Activated naive CD8-positive, alpha-beta T cell treated with anti-CD3 and anti-CD28 coated beads, Interleukin-2, amount 10 ng/mL, durations not matched to agents 7 days and 5 days (primary cell): ENCODE data around the gene CALHM2. TPM values are rescaled to one million over a fixed set of nuclear protein-coding genes. Genes with fewer than 3 reads are reported as not detected.

Experiments
- ATAC-seq: fragments of 150-1000 bp; cut with Tn5 transposase; one replicate; pipeline ENCODE4 v1.10.0; 2021; ENCODE audit warnings: low read depth, moderate library complexity
- POLR2A ChIA-PET: fragments of 350-600 bp; sonication (Branson Sonifier 250); formaldehyde crosslinking; loops from one replicate; lab custom pipeline; 2021; ENCODE audit warnings: antibody characterized with exemption; lab: Charles Lee
- DNase-seq: peaks from one replicate; pipeline ENCODE4 v3.0.0; 2021
- H3K27ac Mint-ChIP-seq: one replicate; pipeline ENCODE4 v1.8.0; 2022; ENCODE audit warnings: mild to moderate bottlenecking, mixed read lengths
- H3K27me3 Mint-ChIP-seq: one replicate; pipeline ENCODE4 v1.8.0; 2022; ENCODE audit warnings: mild to moderate bottlenecking, moderate library complexity, mixed read lengths
- H3K36me3 Mint-ChIP-seq: one replicate; pipeline ENCODE4 v1.8.0; 2021; ENCODE audit warnings: mild to moderate bottlenecking, mixed read lengths
- H3K4me1 Mint-ChIP-seq: one replicate; pipeline ENCODE4 v1.8.0; 2021; ENCODE audit warnings: mixed read lengths
- H3K4me3 Mint-ChIP-seq: one replicate; pipeline ENCODE4 v1.8.0; 2022; ENCODE audit warnings: mild to moderate bottlenecking, moderate library complexity, mixed read lengths
- H3K9me3 Mint-ChIP-seq: one replicate; pipeline ENCODE4 v1.8.0; 2021; ENCODE audit warnings: mixed read lengths
- total RNA-seq, 2 experiments: library from RNA; stranded (reverse); gene quantifications; one replicate each; pipeline ENCODE4 v1.2.3, GENCODE V29; 2021

CALHM2 gene
- total RNA-seq, 2 experiments from 2014 or later, result 117 to 124 TPM

DNA sequence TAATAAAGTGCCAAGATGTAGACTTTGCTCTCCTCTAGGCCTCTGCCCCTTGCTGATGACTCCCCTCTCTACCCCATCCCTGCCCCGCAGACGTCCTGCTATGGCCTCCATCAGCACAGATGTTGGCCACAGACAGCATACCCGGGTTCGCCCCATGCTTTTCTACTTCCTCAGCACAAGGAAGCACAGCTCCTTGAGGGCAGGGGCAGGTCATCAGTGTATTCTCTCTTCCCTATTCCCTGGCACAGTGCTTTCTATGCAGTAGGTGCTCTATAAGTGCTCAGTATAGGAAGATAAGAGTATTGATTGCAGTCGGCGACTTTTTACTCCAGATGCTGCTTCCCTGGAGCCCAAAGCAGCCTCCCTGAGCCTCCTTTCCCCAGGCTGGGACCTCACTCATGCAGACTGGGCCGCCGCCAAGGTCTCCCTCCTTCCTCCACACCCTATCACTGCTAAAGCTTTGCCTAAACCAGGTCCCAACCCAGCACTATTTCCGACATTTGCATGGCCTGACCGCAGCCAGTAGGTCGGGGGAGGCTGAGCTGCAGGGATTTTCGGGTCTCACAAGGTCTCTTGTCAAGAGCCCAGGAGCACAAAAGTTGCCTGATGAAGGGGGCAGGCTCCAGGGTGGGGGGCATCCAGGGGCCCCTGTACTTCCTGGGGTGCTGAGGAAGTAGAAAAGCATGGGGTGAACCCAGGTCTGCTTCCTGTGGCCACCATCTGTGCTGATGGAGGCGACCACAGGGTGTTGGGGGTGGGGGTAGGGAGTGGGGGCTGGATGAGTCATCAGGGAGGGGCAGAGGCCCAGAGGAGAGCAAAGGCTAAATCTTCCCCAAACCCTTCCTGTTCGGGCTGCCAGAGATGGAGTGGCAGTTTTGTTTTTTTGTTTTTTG is 18.8 kb upstream of the CALHM2 start:
- H3K4me1 Mint-ChIP-seq, result peaks cover 63% of the 10 kb centered on the region
- ATAC-seq (peak; percentile 92), DNase-seq (peak; percentile 84)
- peaks cover 14% of the 10 kb centered on the region for H3K36me3 Mint-ChIP-seq
- POLR2A ChIA-PET, result interaction anchor here (0.6 to 7.4 kb wide), 6 partner anchors 11 to 553 kb away, joined by 3 to 89 read pairs (median 9); partner anchors contain the start of genes CALHM1, CALHM2, CNNM2 and TAF5
- peaks cover 3% of the 10 kb centered on the region for H3K9me3 Mint-ChIP-seq
- H3K27ac Mint-ChIP-seq, result peak overlapping the region; percentile 98
- H3K27me3 Mint-ChIP-seq, result no peaks in the 10 kb centered on the region
- peak overlapping the region; percentile 77 for H3K4me3 Mint-ChIP-seq

DNA sequence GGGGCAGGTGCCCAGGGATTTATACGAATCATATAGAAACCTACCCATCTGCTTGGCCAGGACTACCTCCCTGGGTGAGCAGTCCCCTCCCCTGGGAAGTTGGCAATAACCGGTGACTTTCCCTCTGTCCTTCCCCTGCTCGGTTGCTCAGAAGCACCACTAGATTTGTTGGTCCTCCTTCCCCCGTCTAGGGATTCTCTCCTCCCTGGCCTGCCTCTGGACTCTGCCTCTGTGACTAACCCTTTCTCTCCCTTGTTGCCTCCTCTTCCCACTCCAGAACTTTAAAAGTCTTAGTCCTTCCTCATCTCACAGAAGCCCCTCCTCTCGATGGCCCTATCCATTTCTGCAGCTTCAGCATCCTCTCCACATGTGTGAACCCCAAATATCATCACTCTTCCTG is 17.0 kb upstream of the CALHM2 start:
- DNase-seq, result no peak
- H3K4me1 Mint-ChIP-seq, result peaks cover 62% of the 10 kb centered on the region
- no peak overlapping the region for H3K4me3 Mint-ChIP-seq
- H3K27me3 Mint-ChIP-seq, result no peaks in the 10 kb centered on the region
- H3K36me3 Mint-ChIP-seq, result peaks cover 14% of the 10 kb centered on the region
- peak overlapping the region; percentile 98 for H3K27ac Mint-ChIP-seq
- POLR2A ChIA-PET, result interaction anchor here (1.6 to 7.4 kb wide), 2 partner anchors 12 to 17 kb away, joined by 3 to 89 read pairs; partner anchors contain the start of gene CALHM2
- H3K9me3 Mint-ChIP-seq, result peaks cover 3% of the 10 kb centered on the region
- no peak for ATAC-seq

GRCh38 chr10:103467406-103467805 is 15.2 kb upstream of the CALHM2 start:
- H3K27ac Mint-ChIP-seq, result peak overlapping the region; percentile 15
- no peak for DNase-seq

GRCh38 chr10:103466734-103467133 is 14.6 kb upstream of the CALHM2 start:
- DNase-seq, result no peak
- Mint-ChIP-seq H3K27ac (peak overlapping the region; percentile 66), H3K4me3 (no peak overlapping the region), H3K27me3 (peaks cover 7% of the 10 kb centered on the region), H3K36me3 (peaks cover 11% of the 10 kb centered on the region), H3K4me1 (peaks cover 47% of the 10 kb centered on the region), H3K9me3 (no peaks in the 10 kb centered on the region)
- no peak for ATAC-seq
- POLR2A ChIA-PET, result interaction anchor here (2.0 to 7.4 kb wide), 2 partner anchors 9 to 15 kb away, joined by 6 to 89 read pairs; partner anchors contain the start of gene CALHM2

More at GRCh38 chr10:103467406-103467805, 15.2 kb upstream of the CALHM2 start:
- ATAC-seq, result no peak
- H3K36me3 Mint-ChIP-seq, result peaks cover 11% of the 10 kb centered on the region
- H3K4me3 Mint-ChIP-seq, result peak overlapping the region; percentile 6
- H3K9me3 Mint-ChIP-seq, result no peaks in the 10 kb centered on the region
- POLR2A ChIA-PET, result interaction anchor here (7.4 kb wide), 1 partner anchor 15 kb away, joined by 89 read pairs; the partner anchor contains the start of gene CALHM2
- peaks cover 7% of the 10 kb centered on the region for H3K27me3 Mint-ChIP-seq
- peaks cover 54% of the 10 kb centered on the region for H3K4me1 Mint-ChIP-seq

DNA sequence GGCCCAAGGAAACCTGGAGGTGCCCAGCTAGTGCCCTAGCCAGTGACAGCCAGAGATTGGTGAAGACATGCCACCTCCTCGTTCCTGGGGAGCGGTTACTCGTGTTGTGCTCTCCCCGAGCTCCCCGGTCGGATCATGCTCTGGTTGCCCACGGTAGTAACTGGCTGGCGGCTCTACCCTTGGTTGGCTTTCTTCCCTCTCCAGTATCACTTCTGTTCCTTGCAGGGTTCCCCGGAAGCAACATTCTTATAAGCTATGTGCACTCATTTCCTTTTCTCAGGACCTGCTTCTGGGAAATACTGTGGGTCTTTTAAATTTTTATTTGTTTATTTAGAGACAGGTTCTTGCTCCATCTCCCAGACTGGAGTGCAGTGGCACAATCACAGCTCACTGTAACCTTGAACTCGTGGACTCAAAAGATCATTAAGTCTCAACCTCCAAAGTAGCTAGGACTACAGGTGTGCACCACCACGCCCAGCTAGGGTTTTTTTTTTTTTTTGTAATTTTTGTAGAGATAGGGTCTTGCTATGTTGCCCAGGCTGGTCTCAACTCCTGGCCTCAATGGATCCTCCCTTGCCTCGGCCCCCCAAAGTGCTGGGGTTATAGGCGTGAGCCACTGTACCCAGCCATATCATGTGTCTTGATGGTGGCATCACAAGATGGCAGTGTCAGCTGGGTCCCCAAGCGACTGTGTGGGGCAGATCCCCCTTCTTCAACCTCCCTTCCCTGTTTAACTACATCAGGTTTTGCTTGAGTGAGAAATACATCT is 13.4 kb upstream of the CALHM2 start:
- Mint-ChIP-seq H3K4me3 (no peak overlapping the region), H3K9me3 (no peaks in the 10 kb centered on the region), H3K4me1 (peaks cover 38% of the 10 kb centered on the region), H3K27ac (no peak overlapping the region), H3K36me3 (peaks cover 9% of the 10 kb centered on the region), H3K27me3 (peaks cover 7% of the 10 kb centered on the region)
- DNase-seq (no peak), ATAC-seq (no peak)
- POLR2A ChIA-PET, result interaction anchor here (0.6 to 2.1 kb wide), 5 partner anchors 8 to 20 kb away, joined by 3 to 15 read pairs (median 6); partner anchors contain the start of gene CALHM2

DNA sequence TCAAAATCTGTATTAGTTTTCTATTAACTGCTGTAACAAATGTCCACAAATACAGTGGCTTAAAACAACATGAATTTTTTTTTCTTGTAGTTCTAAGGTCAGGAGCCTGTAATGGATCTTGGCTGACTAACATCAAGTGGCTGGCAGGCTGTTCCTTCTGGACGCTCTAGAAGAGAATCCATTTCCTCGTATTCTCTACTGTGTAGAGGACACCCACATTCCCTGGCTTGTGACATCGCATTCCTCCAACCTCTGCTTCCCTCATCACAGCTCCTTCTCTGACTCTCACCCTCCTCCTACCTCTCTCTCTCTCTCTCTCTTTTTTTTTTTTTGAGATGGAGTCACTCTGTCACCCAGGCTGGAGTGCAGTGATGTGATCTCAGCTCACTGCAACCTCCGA is 11.3 kb upstream of the CALHM2 start:
- Mint-ChIP-seq H3K9me3 (no peaks in the 10 kb centered on the region), H3K27me3 (peaks cover 7% of the 10 kb centered on the region), H3K4me3 (no peak overlapping the region), H3K36me3 (no peaks in the 10 kb centered on the region), H3K4me1 (peaks cover 39% of the 10 kb centered on the region), H3K27ac (no peak overlapping the region)
- POLR2A ChIA-PET, result interaction anchor here (0.6 kb wide), 1 partner anchor 11 kb away, joined by 3 read pairs; the partner anchor contains the start of gene CALHM2
- DNase-seq, result no peak
- ATAC-seq, result no peak

GRCh38 chr10:103459615-103460014 is 7.4 kb upstream of the CALHM2 start:
- Mint-ChIP-seq H3K4me1 (peaks cover 20% of the 10 kb centered on the region), H3K27ac (peak overlapping the region; percentile 81), H3K36me3 (peaks cover 2% of the 10 kb centered on the region), H3K9me3 (no peaks in the 10 kb centered on the region), H3K27me3 (peaks cover 7% of the 10 kb centered on the region), H3K4me3 (peak overlapping the region; percentile 55)
- peak; percentile 17 for ATAC-seq
- no peak for DNase-seq
- POLR2A ChIA-PET, result interaction anchor here (1.3 to 3.3 kb wide), 3 partner anchors 11 to 16 kb away, joined by 3 to 24 read pairs (median 4); no protein-coding TSS in a partner anchor

DNA sequence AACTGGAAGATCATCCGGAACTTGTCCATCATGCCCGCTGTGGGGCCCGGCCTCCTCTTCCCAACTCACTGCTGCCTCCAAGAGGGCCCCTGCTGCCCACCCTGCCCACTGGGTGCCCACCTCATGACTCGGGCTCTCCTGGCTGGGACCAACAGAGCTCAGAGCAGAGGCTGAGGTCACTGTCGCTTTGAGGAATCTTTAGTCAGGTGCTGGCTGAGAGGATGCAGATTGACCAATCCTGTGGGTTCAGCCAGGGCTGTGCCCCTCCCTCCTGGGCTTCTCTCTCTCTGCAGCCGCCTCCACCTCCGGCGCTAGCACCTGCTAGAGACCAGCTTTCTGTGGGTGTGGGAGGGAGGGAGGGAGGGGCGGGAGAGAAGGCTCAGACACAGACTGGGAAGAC is 6.5 kb upstream of the CALHM2 start, which contains the start of gene CALHM1:
CALHM1 (minus strand) TSS at position 181 of the 400 bp plus-strand sequence; CDS start at position 32, 149 bp downstream.
- H3K9me3 Mint-ChIP-seq, result no peaks in the 10 kb centered on the region
- H3K4me3 Mint-ChIP-seq, result peak within 1 kb of the TSS; percentile 44
- H3K27me3 Mint-ChIP-seq, result peaks cover 5% of the 10 kb centered on the region
- H3K36me3 Mint-ChIP-seq, result peaks cover 4% of the 10 kb centered on the region
- DNase-seq, result no peak
- POLR2A ChIA-PET, result interaction anchor here (1.6 to 3.3 kb wide), 2 partner anchors 12 to 13 kb away, joined by 4 to 24 read pairs; no protein-coding TSS in a partner anchor
- ATAC-seq, result peak; percentile 83
- peak within 1 kb of the TSS; percentile 81 for H3K27ac Mint-ChIP-seq
- peaks cover 24% of the 10 kb centered on the region for H3K4me1 Mint-ChIP-seq

DNA sequence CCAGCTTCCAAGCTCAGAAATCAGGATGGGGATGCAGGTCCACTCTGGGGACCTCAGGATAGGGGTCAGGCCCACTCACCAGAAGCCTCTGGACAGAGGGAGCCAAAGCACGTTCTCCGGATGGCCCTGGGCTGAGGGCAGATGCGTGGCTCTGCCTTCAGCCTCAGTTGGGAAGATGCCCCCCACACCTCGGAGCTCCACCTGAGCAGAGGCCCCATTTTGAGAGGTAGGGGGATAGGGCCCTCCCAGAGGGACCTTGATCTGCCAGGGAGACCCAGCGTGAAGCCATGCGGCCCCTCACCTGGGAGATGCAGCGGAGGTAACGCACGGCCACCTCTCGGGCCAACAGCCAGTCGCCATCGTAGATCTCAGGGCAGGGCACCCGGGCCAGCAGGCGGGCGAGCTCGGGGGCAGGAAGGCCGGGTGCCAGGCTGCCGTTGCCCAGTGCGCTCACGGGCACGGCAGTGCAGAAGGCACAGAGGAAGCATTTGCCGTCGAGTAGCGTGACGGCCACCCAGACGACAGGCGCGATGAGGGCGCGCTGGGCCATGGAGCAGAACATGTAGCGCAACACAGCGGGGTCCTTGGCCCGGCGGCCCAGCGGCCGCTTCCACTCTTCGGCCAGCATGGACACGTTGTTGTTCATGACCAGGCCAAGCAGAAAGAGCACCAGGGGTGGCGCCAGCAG is 5.9 kb upstream of the CALHM2 start:
- ATAC-seq (no peak), DNase-seq (no peak)
- peaks cover 30% of the 10 kb centered on the region for H3K4me1 Mint-ChIP-seq
- no peaks in the 10 kb centered on the region for H3K27me3 Mint-ChIP-seq
- H3K9me3 Mint-ChIP-seq, result no peaks in the 10 kb centered on the region
- H3K4me3 Mint-ChIP-seq, result no peak overlapping the region
- H3K36me3 Mint-ChIP-seq, result peaks cover 7% of the 10 kb centered on the region
- POLR2A ChIA-PET, result interaction anchor here (0.9 to 3.3 kb wide), 3 partner anchors 8 to 13 kb away, joined by 3 to 24 read pairs (median 6); no protein-coding TSS in a partner anchor
- H3K27ac Mint-ChIP-seq, result no peak overlapping the region

DNA sequence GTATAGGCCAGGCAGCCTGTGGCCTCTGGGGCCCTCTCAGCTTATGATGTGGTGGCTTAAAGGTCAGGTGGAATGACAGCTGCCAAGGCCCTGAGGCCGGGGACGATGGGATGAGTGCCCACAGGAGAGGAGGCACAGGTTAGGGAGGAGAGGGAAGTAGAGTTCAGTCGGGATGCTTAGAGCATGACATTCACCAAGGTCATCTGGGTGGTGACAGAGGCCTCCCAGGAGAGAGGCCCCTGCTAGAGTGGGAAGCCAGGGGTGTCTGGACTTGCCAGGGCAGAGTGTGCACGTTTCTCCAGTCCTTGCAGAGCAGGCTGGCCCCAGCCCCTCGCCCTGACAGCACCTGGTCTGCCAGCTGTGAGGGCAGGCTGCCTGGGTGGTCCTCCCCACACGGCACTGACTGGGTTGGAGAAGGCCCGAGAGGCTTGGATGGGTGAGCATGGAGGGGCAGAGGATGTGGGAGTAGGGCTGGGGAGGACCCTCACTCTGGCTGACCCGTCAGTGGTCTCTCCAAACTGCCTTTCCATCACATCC is 5.1 kb upstream of the CALHM2 start:
- ATAC-seq, result no peak
- no peak for DNase-seq
- H3K27me3 Mint-ChIP-seq, result no peaks in the 10 kb centered on the region
- H3K27ac Mint-ChIP-seq, result peak overlapping the region; percentile 79
- POLR2A ChIA-PET, result interaction anchor here (0.9 to 1.0 kb wide), 2 partner anchors 9 to 11 kb away, joined by 3 to 6 read pairs; no protein-coding TSS in a partner anchor
- peaks cover 34% of the 10 kb centered on the region for H3K4me1 Mint-ChIP-seq
- H3K36me3 Mint-ChIP-seq, result peaks cover 7% of the 10 kb centered on the region
- no peaks in the 10 kb centered on the region for H3K9me3 Mint-ChIP-seq
- peak overlapping the region; percentile 47 for H3K4me3 Mint-ChIP-seq

DNA sequence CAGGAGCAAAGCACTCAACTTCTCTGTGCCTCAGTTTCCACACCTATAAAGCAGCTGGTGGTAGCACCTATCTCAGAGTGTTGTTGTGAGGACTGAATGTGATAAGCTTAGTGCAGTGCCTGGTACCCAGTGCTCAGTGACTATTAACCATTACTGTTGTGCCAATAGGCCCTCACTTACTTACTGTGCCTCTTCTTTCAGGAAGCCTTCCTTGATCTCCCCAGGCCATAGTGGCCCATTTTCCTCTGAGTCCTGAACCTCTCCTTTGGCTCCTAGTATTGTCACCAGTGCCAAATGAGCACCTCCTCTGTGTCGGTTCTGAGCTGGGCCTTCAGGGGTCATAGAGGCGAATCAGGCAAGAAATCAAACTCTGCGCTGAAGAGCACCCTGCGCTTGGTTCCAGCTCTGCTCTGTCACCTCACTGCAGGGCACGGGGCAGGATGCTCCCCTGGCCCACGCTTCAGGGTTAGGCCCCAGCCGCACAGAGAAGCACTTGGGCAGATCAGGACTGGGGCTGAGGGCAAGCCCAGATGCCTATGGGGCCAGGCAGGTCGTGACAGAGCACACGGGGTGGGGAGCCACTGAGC is 4.0 kb upstream of the CALHM2 start:
- Mint-ChIP-seq H3K27me3 (no peaks in the 10 kb centered on the region), H3K4me3 (no peak overlapping the region), H3K4me1 (peaks cover 34% of the 10 kb centered on the region), H3K36me3 (peaks cover 8% of the 10 kb centered on the region), H3K9me3 (no peaks in the 10 kb centered on the region), H3K27ac (peak overlapping the region; percentile 8)
- DNase-seq (no peak), ATAC-seq (no peak)
- POLR2A ChIA-PET, result interaction anchor here (0.8 to 8.8 kb wide), 3 partner anchors 14 to 36 kb away, joined by 3 to 89 read pairs (median 3); no protein-coding TSS in a partner anchor
